CD4-positive, alpha-beta memory T cell (primary cell): Measurements from ENCODE around the gene DAB1. TPM values are rescaled to one million over a fixed set of nuclear protein-coding genes. Genes with fewer than 3 reads are reported as not detected.

Source experiments
- CTCF ChIA-PET: fragments of 350-600 bp; sonication (Branson Sonifier 250); formaldehyde crosslinking; loops from one replicate; lab custom pipeline; 2021; ENCODE audit warnings: inconsistent platforms; ENCODE audit not compliant: partially characterized antibody; lab: Charles Lee
- POLR2A ChIA-PET: fragments of 350-600 bp; sonication (Branson Sonifier 250); formaldehyde crosslinking; loops from one replicate; lab custom pipeline; 2021; ENCODE audit not compliant: partially characterized antibody; lab: Charles Lee
- DNase-seq, 5 donors: peaks; one replicate each; pipeline versions ENCODE4 v3.0.0 to v3.0.0-alpha.2; 2020 to 2022; ENCODE audit warnings: mixed read lengths in 1 of 5
- H3K27ac ChIP-seq: one replicate; pipeline ENCODE4 v1.7.0; 2013; ENCODE audit warnings: low read depth, low read length
- H3K27me3 ChIP-seq: 2 replicates; pipeline ENCODE4 v1.7.0; 2013; ENCODE audit warnings: mild to moderate bottlenecking, low read length, moderate library complexity; ENCODE audit not compliant: insufficient read depth
- H3K36me3 ChIP-seq: 2 replicates; pipeline ENCODE4 v1.7.0; 2013; ENCODE audit warnings: mild to moderate bottlenecking, low read length, moderate library complexity; ENCODE audit not compliant: insufficient read depth
- H3K4me1 ChIP-seq: 2 replicates; pipeline ENCODE4 v1.7.0; 2013; ENCODE audit warnings: mild to moderate bottlenecking, low read length, moderate library complexity; ENCODE audit not compliant: insufficient read depth
- H3K4me3 ChIP-seq, 2 donors: one replicate each; pipeline ENCODE4 v1.7.0; 2013; ENCODE audit warnings: low read length in 2 of 2, mild to moderate bottlenecking in 1 of 2
- H3K9me3 ChIP-seq, 2 donors: one replicate each; pipeline ENCODE4 v1.7.0; 2013; ENCODE audit warnings: low read length in 2 of 2, control low read depth in 1 of 2; ENCODE audit not compliant: control insufficient read depth in 1 of 2
- H3K27ac Mint-ChIP-seq, 7 donors: one replicate each; pipeline ENCODE4 v1.8.0; 2020 to 2021; ENCODE audit warnings: mixed read lengths in 7 of 7, mild to moderate bottlenecking in 6 of 7, inconsistent platforms in 3 of 7, moderate library complexity in 3 of 7
- H3K27me3 Mint-ChIP-seq, 2 donors: one replicate each; pipeline ENCODE4 v1.8.0; 2020 to 2021; ENCODE audit warnings: mixed read lengths in 2 of 2
- H3K36me3 Mint-ChIP-seq, 2 donors: one replicate each; pipeline ENCODE4 v1.8.0; 2020 to 2021; ENCODE audit warnings: mixed read lengths in 2 of 2, inconsistent platforms in 1 of 2, mild to moderate bottlenecking in 1 of 2
- H3K4me1 Mint-ChIP-seq, 4 donors: one replicate each; pipeline ENCODE4 v1.8.0; 2020 to 2021; ENCODE audit warnings: mixed read lengths in 4 of 4, mild to moderate bottlenecking in 1 of 4
- H3K4me3 Mint-ChIP-seq, 8 donors: one replicate each; pipeline ENCODE4 v1.8.0; 2020 to 2021; ENCODE audit warnings: mixed read lengths in 8 of 8, mild to moderate bottlenecking in 7 of 8, moderate library complexity in 6 of 8, inconsistent platforms in 3 of 8
- H3K9me3 Mint-ChIP-seq, 8 donors: one replicate each; pipeline ENCODE4 v1.8.0; 2020 to 2021; ENCODE audit warnings: mixed read lengths in 8 of 8, mild to moderate bottlenecking in 5 of 8, inconsistent platforms in 3 of 8, moderate library complexity in 1 of 8
- intact Hi-C: fragments of 100-400 bp; cut with micrococcal nuclease; formaldehyde crosslinking; loops from one replicate; pipeline ENCODE4 v1.15.1; 2023
- polyA plus RNA-seq, 2 donors: library from polyadenylated mRNA; unstranded; fragments of 300-500 nt; fragmentation: Illumina TruSeq; gene quantifications; one replicate each; pipeline ENCODE4 v1.2.3, GENCODE V29; 2021
- total RNA-seq, 2 experiments: library from RNA; stranded (reverse); gene quantifications; one replicate each; pipeline ENCODE4 v1.2.3, GENCODE V29; 2021

DAB1 gene
- total and polyA plus RNA-seq, 4 experiments from 2014 or later = 1.5 to 3.9 (median 3.2) TPM

DNA sequence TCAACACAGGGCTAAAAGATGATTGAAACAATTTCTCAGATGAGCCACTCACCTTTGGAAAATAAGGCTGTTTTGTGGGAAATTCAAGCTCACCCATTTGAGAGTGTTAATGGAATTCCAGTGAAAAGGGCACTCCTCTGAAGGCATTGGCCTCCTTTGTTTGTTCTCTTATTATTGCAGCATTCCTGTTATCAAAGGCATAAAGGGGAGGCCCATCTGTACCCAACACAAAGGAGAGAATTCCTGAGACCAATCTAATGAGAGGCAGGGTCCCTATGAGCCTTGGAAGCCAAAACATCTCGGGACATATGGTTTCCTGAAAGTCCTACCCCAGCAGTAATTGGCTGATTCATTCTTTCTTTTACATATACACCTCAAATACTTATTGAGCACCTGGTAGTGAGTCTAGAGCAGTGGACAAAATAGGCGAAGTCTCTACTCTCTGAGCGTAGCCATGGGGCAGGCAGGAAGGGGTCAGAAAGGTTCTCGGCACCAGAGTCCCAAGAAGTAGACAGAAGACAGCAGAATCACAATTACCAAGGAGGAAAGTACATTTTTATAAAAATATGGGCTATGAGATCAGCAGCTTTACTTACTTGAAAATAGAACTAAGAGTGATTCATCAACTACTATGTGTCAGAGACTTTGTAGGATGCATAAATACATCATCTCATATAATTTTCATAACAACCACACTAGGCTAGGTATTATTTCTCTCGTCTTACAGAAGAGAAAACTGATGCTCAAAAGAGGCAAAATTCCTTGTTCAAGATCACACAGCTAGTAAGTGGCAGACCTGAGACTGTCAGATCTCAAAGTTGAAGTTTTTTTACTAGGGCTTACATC, 218.7 kb downstream of the DAB1 start:
- Mint-ChIP-seq H3K27ac (no peak overlapping the region), H3K36me3 (no peaks in the 10 kb centered on the region), H3K27me3 (no peaks in the 10 kb centered on the region), H3K9me3 (peaks cover 0 to 4% (median 0%) of the 10 kb centered on the region in 8 donors), H3K4me1 (no peaks in the 10 kb centered on the region), H3K4me3 (no peak overlapping the region)
- no peaks in the 10 kb centered on the region for H3K36me3 ChIP-seq
- no peak overlapping the region for H3K4me3 ChIP-seq
- intact Hi-C loops = no loop called here
- POLR2A ChIA-PET = no interaction called here
- no peaks in the 10 kb centered on the region for H3K27me3 ChIP-seq
- no peaks in the 10 kb centered on the region for H3K9me3 ChIP-seq
- CTCF ChIA-PET = no interaction called here
- no peaks in the 10 kb centered on the region for H3K4me1 ChIP-seq
- no peak for DNase-seq
- no peak overlapping the region for H3K27ac ChIP-seq

DNA sequence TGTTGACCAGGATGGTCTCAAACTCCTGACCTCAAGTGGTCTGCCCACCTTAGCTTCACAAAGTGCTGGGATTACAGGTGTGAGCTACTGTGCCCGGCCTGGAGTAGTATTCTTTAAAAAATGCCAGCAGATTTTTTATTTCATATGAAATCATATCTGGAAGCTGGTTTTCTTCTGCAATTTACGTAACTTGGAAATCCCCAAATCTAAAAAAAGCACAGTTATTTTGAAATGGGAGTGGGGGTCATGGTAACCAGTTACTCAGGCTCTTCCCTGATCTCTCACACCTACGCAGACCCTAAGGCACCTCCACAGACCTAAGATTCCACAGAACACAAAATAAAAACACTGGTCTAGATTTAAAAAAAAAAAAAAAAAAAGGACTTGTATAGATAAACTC, 219.8 kb downstream of the DAB1 start:
- no peak for DNase-seq
- Histone ChIP-seq H3K27ac (no peak overlapping the region), H3K36me3 (no peaks in the 10 kb centered on the region), H3K4me3 (no peak overlapping the region), H3K4me1 (no peaks in the 10 kb centered on the region), H3K27me3 (no peaks in the 10 kb centered on the region), H3K9me3 (no peaks in the 10 kb centered on the region)
- Mint-ChIP-seq H3K36me3 (no peaks in the 10 kb centered on the region), H3K9me3 (peaks cover 0 to 2% (median 0%) of the 10 kb centered on the region in 8 donors), H3K27ac (no peak overlapping the region), H3K4me3 (no peak overlapping the region), H3K4me1 (no peaks in the 10 kb centered on the region), H3K27me3 (no peaks in the 10 kb centered on the region)
- ChIA-PET CTCF (no interaction called here), POLR2A (no interaction called here)
- intact Hi-C loops = no loop called here

DNA sequence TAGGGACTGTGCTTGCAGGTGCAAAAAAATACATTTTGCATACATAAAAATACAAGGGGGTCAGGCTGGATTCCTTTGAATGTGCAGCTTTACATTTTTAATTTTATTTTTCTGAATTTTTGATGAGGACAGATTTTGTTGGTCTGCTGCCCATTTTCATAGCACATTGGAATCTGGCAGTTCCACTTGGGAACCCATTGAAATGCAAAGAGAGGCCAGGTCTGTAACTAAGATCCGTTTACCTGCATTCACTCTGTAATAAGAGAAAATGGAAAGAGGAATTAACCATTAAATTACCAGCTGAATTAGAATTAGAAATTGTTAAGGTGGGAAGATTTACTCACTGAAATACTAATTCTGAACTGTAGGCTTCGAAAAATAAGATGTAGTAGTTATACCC, 221.6 kb downstream of the DAB1 start:
- H3K4me3 ChIP-seq = no peak overlapping the region
- POLR2A ChIA-PET = no interaction called here
- Mint-ChIP-seq H3K9me3 (no peaks in the 10 kb centered on the region), H3K4me1 (no peaks in the 10 kb centered on the region), H3K27me3 (no peaks in the 10 kb centered on the region), H3K4me3 (no peak overlapping the region), H3K36me3 (no peaks in the 10 kb centered on the region), H3K27ac (no peak overlapping the region)
- no peaks in the 10 kb centered on the region for H3K27me3 ChIP-seq
- DNase-seq = no peak
- H3K36me3 ChIP-seq = no peaks in the 10 kb centered on the region
- no peaks in the 10 kb centered on the region for H3K4me1 ChIP-seq
- intact Hi-C loops = no loop called here
- H3K27ac ChIP-seq = no peak overlapping the region
- CTCF ChIA-PET = no interaction called here
- no peaks in the 10 kb centered on the region for H3K9me3 ChIP-seq

DNA sequence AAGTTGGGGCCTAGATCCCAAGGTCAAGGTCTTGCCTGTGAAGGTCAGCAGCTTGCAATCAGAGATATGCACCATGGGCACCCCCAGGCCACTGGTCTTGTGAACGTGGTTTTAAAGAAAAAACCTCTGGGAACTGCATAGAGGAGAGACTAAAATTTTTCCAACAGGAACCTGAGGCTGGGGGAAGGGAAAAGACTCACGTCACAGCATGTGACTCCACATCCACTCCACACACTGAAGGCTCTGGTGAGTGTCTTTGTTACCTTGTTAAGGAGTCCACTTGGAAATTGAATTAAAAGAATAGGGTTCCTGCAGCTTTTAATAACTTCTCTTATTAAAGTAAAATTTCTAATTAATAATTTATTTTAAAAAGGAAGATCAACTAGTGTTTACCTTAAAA, 224.9 kb downstream of the DAB1 start:
- no peaks in the 10 kb centered on the region for H3K27me3 Mint-ChIP-seq
- ChIA-PET POLR2A (no interaction called here), CTCF (no interaction called here)
- no peaks in the 10 kb centered on the region for H3K27me3 ChIP-seq
- intact Hi-C loops = no loop called here
- H3K4me3 ChIP-seq = no peak overlapping the region
- no peaks in the 10 kb centered on the region for H3K36me3 ChIP-seq
- H3K9me3 Mint-ChIP-seq = peaks cover 0 to 1% (median 0%) of the 10 kb centered on the region in 8 donors
- H3K4me1 Mint-ChIP-seq = no peaks in the 10 kb centered on the region
- H3K27ac Mint-ChIP-seq = no peak overlapping the region
- H3K4me1 ChIP-seq = no peaks in the 10 kb centered on the region
- H3K4me3 Mint-ChIP-seq = no peak overlapping the region
- H3K36me3 Mint-ChIP-seq = no peaks in the 10 kb centered on the region
- H3K27ac ChIP-seq = no peak overlapping the region
- DNase-seq = no peak
- no peaks in the 10 kb centered on the region for H3K9me3 ChIP-seq

DNA sequence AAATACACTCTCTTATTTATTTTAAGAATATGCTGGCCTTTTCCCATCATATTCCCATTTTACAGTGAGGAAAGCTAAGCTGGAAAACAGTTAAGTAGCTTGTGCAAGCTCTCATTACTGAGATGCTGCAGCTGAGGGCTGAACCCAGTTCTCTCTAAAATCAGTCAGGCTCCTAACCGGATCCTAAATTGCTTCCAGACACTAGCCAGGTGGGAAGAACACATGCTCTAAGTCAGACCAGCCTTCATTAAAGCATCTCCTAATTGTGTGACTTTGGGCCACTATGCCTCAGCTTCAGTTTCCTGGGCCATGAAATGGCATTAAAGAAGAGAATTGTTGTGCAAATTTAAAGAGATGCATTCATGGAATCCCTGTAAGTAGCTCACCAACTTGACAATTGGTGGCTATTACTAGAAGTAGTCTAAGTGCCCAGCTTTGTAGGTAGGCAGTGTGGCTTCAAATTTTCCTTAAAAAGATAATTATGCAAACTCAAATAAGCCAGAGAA, 228.4 kb downstream of the DAB1 start:
- H3K27me3 ChIP-seq = no peaks in the 10 kb centered on the region
- H3K27ac Mint-ChIP-seq = no peak overlapping the region

DNA sequence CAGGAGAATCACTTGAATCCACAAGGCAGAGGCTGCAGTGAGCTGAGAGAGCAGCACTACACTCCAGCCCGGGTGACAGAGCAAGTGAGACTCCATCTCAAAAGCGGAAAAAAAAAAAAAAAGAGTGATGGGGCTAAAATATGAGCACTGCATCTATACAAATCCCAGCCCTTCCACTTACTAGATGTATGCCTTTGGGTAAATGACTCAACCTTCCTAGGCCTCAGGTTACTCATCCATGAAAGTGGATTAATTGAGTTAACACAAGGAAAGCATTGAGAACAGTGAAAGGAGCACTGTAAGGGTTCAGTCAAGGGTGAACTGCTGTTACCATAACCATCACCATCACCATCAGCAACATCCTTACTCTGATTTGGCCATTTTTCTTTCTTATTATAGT, 231.6 kb downstream of the DAB1 start:
- no peaks in the 10 kb centered on the region for H3K4me1 Mint-ChIP-seq
- H3K9me3 Mint-ChIP-seq = peaks cover 0 to 6% (median 0%) of the 10 kb centered on the region in 8 donors
- no peaks in the 10 kb centered on the region for H3K27me3 Mint-ChIP-seq
- ChIA-PET CTCF (no interaction called here), POLR2A (no interaction called here)
- Histone ChIP-seq H3K4me3 (no peak overlapping the region), H3K9me3 (no peaks in the 10 kb centered on the region), H3K27me3 (no peaks in the 10 kb centered on the region), H3K36me3 (no peaks in the 10 kb centered on the region), H3K4me1 (no peaks in the 10 kb centered on the region), H3K27ac (no peak overlapping the region)
- intact Hi-C loops = no loop called here
- H3K27ac Mint-ChIP-seq = no peak overlapping the region
- no peak overlapping the region for H3K4me3 Mint-ChIP-seq
- no peak for DNase-seq
- H3K36me3 Mint-ChIP-seq = no peaks in the 10 kb centered on the region

More for the DNA sequence above, 228.4 kb downstream of the DAB1 start:
- H3K4me3 ChIP-seq = no peak overlapping the region
- ChIA-PET CTCF (interaction anchor here (0.7 kb wide), 1 partner anchor 520 kb away, joined by 3 read pairs; no protein-coding TSS in a partner anchor), POLR2A (no interaction called here)
- no peaks in the 10 kb centered on the region for H3K9me3 ChIP-seq
- no peak for DNase-seq
- peaks cover 0 to 4% (median 0%) of the 10 kb centered on the region in 8 donors for H3K9me3 Mint-ChIP-seq
- H3K4me3 Mint-ChIP-seq = no peak overlapping the region
- H3K4me1 ChIP-seq = no peaks in the 10 kb centered on the region
- no peaks in the 10 kb centered on the region for H3K36me3 Mint-ChIP-seq
- intact Hi-C loops = no loop called here
- H3K27me3 Mint-ChIP-seq = no peaks in the 10 kb centered on the region
- no peaks in the 10 kb centered on the region for H3K4me1 Mint-ChIP-seq
- H3K27ac ChIP-seq = no peak overlapping the region
- no peaks in the 10 kb centered on the region for H3K36me3 ChIP-seq

DNA sequence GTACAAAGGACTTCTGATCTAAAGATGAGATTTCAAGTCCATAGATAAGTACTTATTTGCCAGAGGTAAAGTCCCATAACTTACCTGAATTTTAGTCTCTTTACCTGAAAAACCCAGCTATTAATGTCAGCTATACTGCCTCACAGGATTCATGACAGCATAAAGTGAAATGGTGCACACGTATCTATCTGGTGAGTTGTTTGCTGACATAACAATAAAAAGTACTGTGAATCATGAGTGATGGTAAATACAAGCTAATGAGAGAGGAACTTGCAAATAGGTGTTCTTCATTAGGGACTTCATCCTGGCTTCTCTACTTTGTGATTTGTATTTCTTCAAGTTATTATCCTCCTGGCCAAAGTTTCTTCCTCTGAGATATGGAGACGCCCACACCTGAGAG, 233.0 kb downstream of the DAB1 start:
- Mint-ChIP-seq H3K27me3 (no peaks in the 10 kb centered on the region), H3K27ac (no peak overlapping the region), H3K4me1 (no peaks in the 10 kb centered on the region), H3K36me3 (no peaks in the 10 kb centered on the region), H3K4me3 (no peak overlapping the region), H3K9me3 (peaks cover 0 to 6% (median 0%) of the 10 kb centered on the region in 8 donors)
- POLR2A ChIA-PET = no interaction called here
- no peaks in the 10 kb centered on the region for H3K4me1 ChIP-seq
- CTCF ChIA-PET = no interaction called here
- no peak overlapping the region for H3K27ac ChIP-seq
- DNase-seq = no peak
- H3K27me3 ChIP-seq = no peaks in the 10 kb centered on the region
- H3K36me3 ChIP-seq = no peaks in the 10 kb centered on the region
- intact Hi-C loops = no loop called here
- H3K9me3 ChIP-seq = no peaks in the 10 kb centered on the region
- no peak overlapping the region for H3K4me3 ChIP-seq
